ENCODE measurements around the gene TUT1.
"Not testable (repeated sequence)": the region's sequence is repeated elsewhere in the genome, so short reads cannot be mapped to it uniquely, and the experiment has no call there.

Gene TUT1

DNA sequence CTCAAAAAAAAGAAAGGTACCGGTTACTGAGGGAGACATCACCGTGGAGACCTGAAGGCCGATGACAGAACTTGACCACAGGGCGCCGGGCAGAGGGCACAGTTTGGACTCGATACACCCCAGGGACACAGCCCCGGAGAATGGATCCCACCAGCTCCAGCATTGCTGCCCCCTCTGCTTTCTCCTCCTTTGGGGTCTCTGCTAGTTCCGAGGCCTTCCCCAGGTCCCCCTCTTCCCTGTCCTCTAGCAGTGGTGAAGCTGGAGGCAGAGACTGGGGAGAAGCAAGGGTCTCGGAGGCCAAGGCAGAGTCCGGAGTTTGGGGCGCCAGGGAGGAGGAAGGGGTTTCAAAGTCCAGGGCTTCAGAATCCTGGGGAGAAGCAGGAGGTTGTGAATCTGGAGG, 12.8 kb downstream of the TUT1 start:
- no peak for DNase-seq (ENCODE audit: low spot score)

- no peak for DNase-seq (ENCODE audit: low spot score)
These were observed 14.1 kb downstream of the TUT1 start for GRCh38 chr11:62577046-62577714.

GRCh38 chr11:62575837-62576236, 15.5 kb downstream of the TUT1 start:
- DNase-seq (ENCODE audit: low spot score) = no peak

- DNase-seq (ENCODE audit: low spot score) = no peak
These were observed 16.2 kb downstream of the TUT1 start for GRCh38 chr11:62575156-62575555.

- DNase-seq (ENCODE audit: low spot score) = no peak
These were observed 16.8 kb downstream of the TUT1 start for GRCh38 chr11:62574363-62575071.

- peak; percentile 99 for DNase-seq (ENCODE audit: low spot score)
These were observed 17.5 kb downstream of the TUT1 start, which contains the start of gene EEF1G for GRCh38 chr11:62573592-62574362. Gene EEF1G (minus strand): TSS chr11:62573891. CDS start chr11:62573842, 49 bp downstream.

GRCh38 chr11:62573006-62573591, 18.2 kb downstream of the TUT1 start:
- no peak for DNase-seq (ENCODE audit: low spot score)

- DNase-seq (ENCODE audit: low spot score) = no peak
These were observed 18.9 kb downstream of the TUT1 start for GRCh38 chr11:62572431-62572830.

DNA sequence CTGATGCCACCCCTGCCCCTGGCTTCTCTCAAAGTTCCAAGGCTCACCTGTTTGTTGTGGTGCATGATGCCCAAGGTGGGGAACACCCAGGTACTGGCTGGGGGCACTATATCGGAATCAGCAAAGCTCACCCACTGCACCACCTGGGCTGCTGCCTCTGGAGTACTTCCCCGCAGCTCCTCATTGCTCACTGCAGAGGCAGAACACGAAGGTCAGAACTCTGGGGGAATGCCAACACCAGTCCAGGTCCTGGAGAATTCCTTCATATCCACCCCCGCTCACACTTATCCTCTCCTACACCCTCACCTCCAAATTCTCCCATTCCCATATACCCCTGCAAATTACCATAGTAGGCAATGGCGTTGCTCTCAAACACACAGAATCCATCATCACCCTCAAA, 19.8 kb downstream of the TUT1 start:
- DNase-seq (ENCODE audit: low spot score) = not testable (repeated sequence)

DNA sequence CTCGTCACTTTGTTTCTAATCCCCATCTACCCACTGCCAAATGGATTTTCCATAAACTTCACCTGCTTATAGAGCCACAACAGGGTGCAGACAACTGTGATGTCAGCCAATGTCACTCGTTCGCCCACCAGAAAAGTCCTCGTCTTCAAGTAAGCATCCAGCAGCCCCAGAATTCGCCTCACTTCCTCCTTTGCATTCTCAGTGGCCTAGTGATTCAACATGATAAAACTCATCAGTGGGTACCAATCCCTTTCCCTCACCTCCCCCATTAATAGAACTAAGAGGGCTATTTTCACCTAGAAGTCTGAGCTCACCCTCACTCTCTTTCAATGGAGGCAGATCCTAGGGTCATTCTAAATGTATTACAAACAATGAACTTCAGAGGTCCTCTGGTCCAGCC, 20.4 kb downstream of the TUT1 start:
- not testable (repeated sequence) for DNase-seq (ENCODE audit: low spot score)

DNA sequence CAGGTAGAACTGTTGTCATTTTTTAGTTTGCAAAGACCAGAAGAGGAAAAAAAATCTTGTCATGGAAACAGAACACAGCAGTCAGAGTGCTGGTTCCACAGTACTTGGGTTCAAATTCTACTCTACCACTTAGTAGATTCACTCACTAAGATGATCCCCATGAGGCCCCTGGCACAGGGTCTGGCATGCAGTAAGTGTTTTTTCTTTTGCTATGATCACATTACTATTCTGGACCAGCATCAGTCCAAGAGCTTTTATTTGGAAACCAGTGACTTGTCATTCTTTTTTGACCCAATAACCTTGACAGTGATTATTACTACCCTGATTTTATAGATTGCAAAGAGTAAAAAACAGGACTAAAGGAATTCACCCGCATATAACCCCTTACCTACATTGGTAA, 21.7 kb downstream of the TUT1 start:
- DNase-seq (ENCODE audit: low spot score) = no peak

DNA sequence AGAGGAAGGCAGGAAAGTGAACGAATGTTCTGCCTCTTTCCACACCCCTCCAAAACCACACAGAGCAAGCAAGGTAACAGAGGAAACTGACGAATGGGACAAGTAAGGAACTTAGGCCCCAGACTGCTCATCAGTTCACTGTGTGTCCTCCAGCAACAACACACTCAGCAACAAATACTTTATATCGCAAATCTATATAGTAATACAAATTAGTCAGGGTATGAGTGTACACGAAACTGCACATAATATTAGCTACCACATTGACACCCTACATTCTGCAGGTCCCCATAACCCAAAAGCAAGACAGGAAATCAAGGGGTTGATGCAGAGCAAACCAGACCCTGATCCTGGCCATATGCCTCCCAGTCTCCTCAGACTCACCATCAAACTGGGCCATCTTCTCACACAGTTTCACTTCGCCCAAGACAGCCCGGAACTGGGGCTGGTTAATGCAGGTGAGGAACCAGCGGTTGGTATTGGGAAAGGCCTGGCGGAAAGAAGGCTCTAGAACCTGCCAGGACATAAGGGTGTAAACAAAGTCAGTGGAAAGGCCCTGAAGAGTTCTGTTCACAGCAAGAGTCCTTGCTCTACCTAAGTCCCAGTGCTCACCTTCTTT, 24.2 kb downstream of the TUT1 start:
- no peak for DNase-seq (ENCODE audit: low spot score)

GRCh38 chr11:62566247-62566646, 25.1 kb downstream of the TUT1 start:
- no peak for DNase-seq (ENCODE audit: low spot score)

- no peak for DNase-seq (ENCODE audit: low spot score)
These were observed 26.1 kb downstream of the TUT1 start for GRCh38 chr11:62565100-62565802.

DNA sequence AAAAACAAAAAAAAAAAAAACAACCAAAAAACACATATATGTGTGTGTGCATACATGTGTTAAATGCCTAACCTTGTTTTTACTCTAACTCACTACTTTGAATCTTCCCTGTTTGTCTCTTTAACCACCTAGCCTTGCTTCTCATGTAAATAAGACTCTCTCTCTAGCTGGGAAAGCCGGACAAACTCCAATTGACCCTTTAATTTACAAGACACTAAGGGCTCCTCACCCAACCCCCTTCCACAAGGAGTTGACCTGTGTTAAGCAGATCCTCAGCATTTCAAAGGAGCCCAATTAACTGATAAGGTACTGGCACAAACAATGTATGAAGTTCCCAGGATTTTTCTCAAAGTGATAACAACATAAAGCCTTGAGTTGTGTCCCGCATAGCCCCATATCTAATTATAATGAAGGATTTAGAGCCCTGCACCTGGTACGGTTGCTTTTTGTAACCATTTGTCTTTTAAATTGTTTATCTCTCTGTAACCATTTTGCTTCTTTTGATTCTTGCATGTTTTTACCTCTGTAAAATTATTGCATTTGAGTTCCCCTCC, 29.6 kb downstream of the TUT1 start:
- DNase-seq (ENCODE audit: low spot score) = not testable (repeated sequence)

- peak; percentile 81 for DNase-seq (ENCODE audit: low spot score)
These were observed 30.7 kb downstream of the TUT1 start for GRCh38 chr11:62560566-62561103.

GRCh38 chr11:62559626-62560025, 31.7 kb downstream of the TUT1 start:
- not testable (repeated sequence) for DNase-seq (ENCODE audit: low spot score)

DNA sequence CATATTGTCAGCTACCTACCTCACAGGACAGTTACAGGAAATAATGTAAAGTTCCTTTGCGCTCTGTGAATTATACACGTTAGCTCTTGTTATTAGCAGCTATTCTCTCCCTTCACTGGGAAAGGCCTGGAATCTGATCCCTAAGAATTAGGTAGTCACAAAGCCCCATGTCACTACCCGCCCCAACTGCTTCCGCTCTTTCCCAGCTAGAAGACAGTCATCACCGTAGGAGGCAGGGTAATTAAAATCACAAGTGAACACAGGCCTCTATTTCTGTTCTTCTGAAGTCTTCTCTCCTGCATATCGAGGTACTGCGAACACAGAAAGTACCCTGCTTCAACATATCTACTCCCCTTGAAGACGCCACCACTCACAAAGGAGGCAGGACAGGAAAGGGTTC, 32.1 kb downstream of the TUT1 start:
- DNase-seq (ENCODE audit: low spot score) = no peak

DNA sequence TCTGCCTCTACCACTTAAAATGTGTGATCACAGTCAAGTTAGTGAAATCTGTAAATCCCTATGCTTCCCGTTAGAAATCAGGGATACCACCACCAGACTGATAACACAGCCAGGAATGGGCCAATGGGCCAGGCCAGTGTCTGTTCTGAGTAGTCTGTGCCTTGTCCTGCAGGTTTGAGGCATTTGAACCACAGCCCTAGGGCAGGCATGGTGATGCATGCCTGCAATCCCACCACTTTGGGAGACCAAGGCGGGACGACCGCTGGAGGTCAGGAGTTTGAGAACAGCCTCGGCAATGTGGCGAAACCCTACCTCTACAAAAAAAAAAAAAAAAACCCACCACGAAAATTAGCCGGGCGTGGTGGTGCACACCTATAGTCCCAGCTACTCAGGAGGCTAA, 32.7 kb downstream of the TUT1 start:
- no peak for DNase-seq (ENCODE audit: low spot score)

- DNase-seq (ENCODE audit: low spot score) = no peak
These were observed 34.3 kb downstream of the TUT1 start for GRCh38 chr11:62556875-62557631.
